DMS79 (cell line): ENCODE measurements around the gene TGFB2.

Experiments used
- DNase-seq: peaks from one replicate; lab custom pipeline; 2025; lab: John Stamatoyannopoulos, UW

TGFB2 gene

DNA sequence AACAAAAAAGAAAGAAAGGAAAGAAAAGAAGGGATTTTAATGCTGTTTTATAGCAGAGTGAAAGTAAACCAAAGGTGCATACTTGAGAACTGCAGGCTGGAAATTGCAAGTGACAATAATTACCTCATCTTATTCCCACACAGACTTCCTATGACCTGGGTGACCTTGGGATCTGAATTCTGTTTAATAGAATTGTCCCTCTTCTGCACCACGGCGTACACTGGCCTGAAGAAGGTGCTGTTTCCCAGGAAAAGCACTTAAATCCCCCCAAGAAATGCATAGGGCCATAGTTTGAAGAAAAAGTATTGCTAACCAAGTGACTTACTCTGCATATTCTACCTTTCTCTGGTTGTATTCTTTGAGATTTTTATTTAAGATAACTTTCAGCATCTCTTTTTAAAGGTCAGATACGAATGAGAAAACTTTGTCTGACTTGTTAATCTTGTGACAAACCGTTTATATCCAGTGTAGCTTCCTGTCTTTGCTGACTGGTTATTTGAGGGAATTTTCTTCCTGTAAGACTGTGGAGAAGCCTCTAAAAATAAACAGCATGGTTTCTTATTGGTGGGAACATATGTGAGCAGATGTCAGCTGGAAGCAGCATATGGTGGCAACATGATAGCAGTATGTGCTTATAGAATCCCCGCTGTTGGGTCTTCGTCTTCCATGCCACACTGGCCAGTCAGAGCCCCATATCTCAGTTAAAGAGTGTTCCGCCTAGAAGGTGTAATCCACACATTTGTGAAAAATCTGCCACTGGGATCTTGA is 16.3 kb downstream of the TGFB2 start:
- no peak for DNase-seq

DNA sequence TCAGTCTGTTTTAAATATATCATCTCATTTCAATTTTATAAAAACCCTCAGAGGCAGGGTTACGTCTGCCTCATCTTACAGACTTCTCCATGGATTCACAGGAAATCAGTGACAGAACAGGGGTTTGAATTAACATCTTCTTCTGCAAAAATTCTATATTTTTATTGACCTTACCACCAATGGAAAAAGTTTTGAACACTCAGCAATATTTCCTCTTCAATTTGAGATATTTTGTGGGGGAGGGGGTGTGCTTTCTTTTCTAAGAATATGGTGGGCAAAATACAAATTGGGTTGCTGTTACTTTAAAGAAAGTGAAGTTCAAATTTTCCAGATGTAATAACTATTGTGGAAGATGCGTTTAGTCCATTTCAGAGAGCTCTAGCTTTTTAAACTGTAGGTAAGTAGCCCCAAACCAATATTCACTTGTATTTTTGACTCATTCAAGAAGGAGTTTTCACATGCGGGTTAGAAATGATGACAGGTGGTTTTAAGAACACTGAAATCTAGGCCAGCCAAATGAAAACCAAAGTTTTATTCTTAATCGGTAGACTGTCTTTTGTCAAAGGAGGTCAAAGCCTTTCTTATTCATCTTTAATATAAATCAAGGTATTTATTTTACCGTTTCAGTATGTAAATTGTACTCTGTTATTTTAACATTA is 17.4 kb downstream of the TGFB2 start:
- no peak for DNase-seq

DNA sequence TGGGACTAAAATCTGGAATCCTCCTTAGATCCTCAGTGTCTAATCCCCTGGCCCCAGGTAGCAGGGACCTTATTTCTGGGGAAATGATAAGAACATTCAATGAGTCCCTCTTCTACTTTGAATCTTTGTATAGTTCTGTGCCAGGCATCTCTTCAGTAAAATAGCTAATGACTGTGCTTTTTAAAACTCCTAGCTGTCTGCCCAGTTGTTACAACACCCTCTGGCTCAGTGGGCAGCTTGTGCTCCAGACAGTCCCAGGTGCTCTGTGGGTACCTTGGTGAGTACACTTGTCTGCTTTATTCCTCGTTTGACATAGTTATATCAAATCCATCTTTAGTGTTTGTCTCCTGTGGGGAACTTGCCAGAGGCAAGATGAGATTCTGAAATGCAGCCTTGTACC is 18.0 kb downstream of the TGFB2 start:
- no peak for DNase-seq

DNA sequence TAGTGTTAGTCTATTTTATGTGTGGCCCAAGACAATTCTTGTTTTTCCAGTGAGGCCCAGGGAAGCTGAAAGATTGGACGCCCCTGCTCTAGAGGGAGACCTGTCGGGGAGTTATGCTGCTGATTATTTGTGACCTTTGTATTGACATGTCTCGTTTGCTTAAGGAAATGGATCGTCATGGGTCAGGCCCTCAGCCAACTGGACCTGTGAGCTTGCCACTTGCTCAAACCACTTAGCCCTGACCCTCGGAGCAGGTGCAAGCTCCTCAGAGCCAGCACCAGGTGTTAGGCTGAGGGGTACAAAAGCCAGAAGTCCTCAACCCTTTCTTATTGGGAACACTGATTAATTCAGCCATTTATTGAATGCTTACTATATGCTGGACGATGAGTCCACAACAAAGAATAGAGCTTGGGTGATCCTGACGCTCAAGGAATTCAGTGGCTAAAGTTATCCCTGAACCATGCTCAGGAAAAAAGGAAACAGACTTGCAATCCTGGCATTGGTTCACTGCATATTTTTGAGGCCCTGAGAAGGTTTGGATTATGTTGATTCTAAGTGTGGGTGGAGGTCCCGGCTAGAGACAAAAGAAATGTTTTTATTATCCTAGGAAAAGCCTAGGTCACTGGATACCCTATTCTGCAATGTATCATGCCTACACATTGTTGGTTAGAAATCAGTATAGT is 19.0 kb downstream of the TGFB2 start:
- DNase-seq: no peak

DNA sequence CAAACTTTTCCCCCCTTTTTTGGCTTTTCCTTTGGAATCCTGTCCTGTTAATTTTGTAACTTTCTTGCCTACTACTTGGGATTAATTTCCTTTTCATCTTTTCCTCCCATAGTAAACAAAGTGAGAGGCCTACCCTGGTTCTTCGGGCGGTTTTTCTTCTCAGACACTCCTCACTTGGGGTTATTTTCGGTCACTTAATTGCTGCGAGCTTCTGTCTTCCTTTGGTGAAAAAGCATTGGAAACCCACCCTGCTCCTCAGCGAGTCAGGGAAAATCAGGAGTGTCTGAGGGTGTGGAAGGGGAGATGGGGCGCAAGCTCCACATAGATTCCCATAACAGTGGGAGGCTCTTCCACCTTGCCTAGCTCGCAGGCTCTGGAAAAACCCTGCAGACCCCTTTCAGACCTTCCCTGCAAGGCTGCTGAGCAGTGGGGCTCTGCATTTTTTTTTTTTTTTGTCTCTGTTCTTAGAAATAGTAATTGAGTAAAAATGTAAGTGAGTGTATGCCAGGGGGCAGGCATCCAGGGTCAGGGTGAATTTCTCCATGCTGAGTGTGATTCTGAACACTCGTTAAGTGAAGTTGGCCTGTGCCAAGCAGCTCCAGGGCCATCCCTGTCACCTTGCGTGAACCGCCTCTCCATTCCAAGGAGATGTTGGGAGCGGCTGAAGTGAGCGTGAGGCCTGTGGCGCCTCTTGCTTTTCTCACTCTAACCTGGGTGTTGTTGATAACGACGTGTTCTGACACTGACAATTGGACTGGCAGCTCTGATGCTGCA is 20.3 kb downstream of the TGFB2 start:
- DNase-seq: no peak

DNA sequence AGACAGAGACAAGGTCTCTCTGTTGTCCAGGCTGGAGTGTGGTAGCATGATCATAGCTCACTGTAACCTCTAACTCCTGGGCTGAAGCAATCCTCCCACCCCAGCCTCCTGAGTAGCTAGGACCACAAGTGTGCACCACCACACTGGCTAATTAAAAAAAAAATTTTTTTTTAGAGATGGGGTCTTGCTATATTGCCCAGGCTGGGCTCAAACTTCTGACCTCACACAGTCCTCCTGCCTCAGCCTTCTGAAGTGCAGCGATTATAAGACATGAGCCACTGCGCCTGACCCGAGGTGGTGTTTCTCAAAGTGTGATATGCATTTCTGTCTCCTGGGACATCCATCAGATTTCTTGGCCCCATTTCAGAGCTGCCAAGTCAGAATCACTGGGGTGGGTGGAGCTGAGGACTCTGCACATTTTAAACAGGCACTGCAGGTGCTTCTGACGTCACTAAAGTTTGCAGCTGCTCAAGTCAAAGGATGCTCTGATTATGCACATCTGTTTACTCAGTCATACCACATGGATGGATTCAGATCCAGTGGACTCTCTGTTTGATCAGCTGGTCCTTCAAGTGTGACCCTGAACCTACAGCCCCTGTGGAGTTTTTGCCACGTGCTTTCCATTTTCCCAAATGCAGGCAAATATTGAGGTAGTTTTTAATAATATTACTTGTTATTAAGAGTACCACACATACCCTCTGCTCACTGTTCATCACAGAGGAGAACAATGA is 21.4 kb downstream of the TGFB2 start:
- DNase-seq: no peak

DNA sequence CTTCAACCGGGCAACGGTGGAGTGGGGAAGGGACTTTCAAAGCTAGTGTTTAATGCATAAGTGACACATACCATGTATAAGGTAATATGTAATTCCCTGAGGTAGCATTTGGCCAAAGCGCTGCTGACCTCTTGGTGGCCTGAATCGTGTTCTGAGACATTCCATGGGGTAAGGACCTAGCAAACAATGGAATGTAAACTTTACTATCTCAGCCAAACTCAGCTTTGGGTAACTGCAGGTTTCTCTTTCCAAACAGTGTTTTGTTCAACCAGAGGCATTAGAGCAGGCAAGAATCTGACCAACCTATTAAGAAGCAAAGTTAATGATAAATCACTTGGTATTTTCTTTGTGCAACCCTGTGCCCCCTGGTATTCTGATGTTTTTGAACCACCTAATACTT is 22.0 kb downstream of the TGFB2 start:
- DNase-seq: no peak

DNA sequence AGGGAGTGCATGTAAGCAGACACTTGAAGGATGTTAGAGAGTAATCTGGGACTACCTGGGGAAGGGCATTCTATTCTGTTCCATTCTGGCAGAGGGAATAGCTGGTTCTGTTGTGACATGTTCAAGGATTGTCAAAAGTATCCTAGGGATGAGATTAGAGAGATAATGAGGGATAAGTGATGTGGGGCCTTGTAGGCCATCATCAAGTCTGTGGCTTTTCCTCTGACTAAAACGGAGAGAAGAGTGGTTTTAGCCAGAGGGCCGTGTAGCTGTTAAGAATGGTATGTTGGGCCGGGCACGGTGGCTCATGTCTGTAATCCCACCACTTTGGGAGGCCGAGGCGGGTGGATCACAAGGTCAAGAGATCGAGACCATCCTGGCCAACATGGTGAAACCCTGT is 23.6 kb downstream of the TGFB2 start:
- no peak for DNase-seq

DNA sequence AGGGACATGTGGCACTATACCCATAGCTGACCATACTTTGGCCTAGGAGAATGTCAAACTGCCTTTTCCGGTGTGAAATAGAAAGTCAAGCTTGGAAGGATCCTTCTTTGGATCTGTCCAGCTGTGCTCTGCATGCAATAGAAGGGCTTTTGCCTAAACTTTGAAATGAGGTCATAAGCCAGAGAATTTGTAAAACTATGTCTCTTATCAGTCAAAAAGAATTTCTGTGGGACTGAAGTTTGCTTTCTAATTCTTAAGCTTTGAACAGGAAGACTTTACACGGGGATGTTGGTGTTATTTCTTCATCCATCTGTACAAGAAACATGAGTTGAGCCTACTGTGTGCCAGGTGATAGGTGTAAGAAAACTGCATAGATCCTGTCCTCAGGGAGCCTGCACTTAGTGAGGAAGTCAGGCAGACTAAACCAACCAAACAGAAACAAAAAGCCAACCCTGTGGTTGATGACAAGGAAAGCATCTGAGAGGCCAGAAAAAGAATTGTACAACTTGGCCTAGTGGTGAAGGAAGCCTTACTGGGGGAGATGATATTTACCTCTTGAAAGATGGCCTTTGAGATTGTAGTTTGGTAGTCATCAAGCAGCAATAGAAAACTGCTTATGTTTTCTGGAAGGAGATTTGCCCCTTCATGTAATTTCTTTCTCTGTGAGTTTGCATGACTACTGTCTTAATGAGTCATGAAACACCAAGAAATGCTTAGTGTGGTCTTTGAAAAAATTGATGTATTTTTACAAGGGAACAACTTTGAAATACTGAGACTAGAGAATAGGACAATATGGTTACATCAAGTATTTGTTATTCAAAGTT is 24.8 kb downstream of the TGFB2 start:
- DNase-seq: no peak

DNA sequence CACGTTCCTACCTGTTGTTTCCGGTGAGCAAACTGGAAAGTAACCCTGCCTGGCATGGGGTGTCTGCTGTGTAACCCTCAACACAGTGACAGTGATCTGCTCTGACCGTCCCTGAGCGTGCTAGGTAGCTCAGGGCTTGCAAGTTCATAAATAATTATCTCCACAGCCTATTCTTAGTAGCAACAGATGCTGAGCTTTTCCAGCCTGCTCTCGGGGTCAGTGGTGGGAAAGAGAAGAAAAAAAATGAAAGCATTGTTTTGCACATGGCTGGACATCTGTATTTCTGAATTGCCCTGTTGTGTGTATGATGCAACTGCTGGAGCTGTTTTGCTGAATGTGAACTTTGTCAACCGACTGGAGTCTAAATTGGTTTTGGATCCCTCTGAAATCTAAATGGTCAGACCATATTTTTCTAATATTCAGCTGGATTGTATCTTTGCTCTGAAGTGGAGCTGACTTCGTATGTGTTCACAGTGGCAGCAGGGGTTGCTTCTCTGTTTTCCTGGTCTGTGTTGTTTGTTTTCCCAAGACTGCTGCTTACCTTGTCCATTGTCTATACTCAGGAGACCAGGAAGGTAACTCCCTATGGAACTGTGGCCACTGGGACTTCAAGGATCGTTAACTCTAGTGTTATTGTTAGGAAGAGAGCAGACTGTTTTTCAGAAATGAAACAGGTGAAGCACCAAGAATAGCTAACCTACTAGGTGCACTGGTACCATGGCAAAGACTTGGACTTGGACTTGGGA is 27.0 kb downstream of the TGFB2 start:
- no peak for DNase-seq

DNA sequence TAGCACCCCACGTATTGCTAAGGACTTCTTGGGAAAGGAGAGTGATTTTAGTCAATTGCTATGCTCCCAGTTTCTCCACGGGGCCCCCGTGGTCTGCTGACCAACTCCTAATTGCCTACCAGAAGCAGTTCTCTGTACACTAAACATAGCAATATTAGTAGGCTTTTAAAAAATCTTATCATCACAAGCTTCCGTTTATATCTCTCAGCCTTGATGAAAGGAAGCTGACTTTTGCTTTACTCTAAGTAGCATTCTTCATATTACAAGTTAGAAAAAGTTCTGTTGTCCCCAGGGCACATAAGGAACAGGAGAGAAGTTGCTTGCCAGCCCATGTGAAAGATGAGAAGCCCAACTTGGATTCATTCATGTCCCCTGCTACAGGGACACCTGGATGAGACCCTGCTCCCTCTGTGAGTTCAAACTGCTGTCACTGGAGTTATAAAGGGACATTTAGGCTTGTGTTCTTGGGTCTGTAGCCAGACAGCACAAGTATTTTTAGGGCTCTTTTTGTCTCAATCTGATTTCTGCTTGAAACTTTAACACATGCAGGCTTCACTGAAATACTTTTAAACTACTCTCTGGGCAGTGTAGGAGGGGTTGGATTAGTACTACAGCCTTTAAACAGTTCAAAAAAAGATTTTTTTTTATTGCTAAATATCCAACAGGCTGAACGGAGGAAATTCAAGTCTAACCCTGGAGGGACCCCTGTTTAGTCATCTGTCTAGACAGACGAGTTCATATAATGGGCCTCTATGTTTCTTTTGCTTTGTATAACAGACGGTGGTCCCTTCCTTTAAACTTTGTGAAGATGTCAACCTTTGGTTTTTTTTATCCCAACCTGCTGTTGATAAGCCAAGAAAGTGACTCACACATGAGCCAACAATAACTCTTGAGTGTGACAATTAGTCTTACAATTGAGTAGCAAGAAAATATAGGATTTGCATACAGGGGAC is 29.5 kb downstream of the TGFB2 start:
- DNase-seq: no peak

DNA sequence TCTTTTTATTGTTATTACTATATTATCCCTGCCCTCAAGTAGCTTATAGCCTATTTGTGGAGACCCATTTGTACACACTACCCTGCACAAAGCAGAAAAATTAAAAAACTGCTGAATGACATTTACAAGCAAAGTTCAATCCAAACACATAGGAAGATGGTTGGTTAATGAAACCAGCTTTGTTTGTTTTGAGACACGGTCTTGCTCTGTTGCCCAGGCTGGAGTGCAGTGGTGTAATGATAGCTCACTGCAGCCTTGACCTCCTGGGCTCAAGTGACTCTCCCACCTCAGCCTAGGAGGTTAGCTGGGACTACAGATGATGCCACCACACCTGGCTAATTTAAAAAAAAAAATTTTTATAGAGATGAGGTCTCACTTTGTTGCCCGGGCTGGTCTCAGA is 31.6 kb downstream of the TGFB2 start:
- DNase-seq: no peak

DNA sequence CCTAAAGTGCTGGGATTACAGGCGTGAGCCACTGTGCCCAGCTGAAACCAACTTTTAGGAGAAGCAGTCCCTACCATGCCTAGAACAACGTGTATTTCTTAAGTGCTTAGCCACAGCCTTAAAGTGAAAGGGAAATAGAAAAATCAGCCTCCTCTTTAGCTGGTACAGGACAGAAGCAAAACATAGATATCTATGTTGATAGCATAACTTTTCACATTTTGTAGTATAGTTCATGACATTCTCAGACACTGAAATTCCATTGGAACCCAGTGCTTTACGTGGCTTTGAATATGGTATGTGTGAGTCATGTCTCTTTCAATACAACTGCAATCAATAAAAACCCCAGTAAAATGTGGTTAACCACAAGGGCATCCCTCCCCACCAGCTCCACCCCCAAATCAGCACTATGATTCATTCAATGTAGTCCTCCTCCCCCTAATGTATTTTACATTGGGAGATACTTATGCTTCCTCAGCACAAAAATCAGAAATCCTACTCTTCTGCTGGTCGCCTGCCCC is 32.1 kb downstream of the TGFB2 start:
- DNase-seq: no peak

DNA sequence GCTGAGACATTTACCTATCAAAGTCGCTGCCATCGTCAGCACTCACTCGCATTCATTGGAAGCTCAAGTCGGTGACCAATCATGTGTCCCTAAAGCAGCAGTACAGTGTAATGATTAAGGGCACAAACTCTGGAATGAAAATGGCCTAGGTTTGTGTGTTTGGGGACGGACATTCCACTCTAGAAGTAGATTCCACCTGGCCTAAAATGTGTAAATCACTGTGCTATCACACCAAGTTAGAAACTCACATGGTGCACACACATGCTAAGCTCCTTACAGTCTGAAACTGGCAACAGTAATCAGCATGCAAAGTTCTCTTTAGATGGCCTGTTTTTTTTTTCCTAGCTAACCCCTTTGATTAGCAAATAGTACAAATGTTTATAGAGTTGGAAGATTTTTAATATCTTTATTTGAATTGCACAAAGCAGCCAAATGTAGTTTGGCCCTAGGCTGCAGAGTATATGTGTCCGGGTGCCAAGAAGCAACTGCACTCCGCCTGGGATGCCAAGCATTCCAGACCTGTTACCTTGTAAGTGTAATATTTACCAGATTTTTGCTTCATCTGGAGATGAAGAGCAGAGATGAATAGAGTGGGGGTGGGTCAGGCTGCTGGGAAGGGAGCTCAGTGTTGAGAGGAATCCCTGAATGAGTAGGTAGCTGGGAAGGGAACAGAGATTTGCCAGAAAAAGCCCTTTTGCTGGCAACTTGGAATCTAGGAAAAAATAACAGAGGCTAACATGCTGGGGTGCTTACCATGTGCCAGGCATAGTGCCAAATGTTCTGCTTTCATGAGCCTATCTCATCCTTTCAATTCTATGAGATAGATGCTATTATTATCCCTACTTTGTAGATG is 35.2 kb downstream of the TGFB2 start:
- DNase-seq: no peak

DNA sequence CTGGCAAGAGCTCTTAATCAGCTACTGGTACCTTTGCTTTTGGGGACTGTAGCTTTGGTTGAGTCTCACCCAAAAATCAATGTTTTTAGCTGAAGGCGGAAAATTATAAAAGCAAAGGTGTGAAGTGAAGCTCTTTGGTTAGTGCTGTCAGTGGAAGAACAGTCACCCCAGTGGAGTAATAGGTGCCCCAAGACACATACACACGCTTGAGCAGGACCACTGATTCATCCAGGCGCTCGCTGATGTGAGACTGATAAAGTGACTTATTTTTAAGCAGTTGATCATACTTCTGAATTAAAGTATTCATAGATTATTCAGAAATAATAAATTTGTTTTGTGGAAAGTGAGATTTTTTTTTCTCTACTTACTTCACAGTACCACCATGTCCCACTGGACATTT is 37.1 kb downstream of the TGFB2 start:
- DNase-seq: no peak

DNA sequence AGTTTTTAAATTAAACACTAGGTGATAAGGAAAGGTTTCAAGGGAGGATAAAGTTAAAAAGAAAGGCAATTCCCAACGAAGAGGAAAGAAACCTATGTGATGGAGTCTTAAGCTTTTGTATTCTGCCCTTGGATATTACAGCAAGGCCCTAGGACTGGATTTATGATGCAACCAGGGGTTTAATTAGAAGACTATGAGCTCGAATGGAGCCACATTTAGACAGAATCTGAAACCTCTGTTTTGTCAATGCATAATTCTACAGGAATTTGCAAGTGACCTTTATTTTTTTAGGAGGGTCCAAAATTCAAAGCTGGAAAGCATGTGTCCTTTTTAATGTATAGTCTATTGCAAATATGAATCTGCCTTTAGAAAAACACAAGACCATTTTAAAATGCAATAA is 37.9 kb downstream of the TGFB2 start:
- DNase-seq: no peak

DNA sequence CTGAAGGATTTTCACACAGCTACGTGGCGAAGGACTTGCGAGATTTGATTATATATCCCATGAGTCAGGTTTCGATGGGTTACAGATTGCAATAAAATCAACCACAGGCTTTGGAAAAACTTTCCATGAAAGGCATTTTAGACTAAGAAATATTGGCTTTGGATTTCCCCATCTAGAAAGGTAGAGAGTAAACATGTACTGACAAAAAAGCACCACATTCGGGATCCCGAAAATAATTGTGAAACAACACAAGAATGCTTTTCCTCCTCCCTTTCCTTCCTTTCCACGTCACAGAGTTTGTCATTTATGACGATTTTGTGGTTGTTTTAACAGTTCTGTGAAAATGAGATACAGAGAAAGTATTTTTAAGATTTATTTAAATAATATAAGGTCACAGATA is 38.5 kb downstream of the TGFB2 start:
- DNase-seq: no peak

DNA sequence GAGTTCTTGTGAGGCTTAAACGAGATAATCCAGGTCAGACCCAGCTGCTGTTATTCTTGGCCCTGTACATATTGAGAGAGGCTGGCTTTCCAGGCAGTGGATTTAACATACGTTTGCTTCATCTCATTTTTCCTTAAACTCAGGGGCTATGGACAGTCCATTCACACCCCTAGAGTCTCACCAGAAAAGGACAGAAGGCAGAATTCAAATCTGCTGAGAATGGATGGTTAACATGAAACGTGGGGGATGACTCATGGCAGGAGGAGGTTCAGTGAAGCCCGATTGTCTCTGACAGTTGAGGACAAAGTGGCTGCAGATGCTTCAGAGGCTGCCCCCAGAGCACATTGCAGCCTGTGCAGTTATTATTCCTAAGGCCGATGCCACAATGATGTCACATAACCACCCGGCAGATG is 39.5 kb downstream of the TGFB2 start:
- DNase-seq: no peak
